ENCODE data around the gene EEF1A2.

Gene EEF1A2

DNA sequence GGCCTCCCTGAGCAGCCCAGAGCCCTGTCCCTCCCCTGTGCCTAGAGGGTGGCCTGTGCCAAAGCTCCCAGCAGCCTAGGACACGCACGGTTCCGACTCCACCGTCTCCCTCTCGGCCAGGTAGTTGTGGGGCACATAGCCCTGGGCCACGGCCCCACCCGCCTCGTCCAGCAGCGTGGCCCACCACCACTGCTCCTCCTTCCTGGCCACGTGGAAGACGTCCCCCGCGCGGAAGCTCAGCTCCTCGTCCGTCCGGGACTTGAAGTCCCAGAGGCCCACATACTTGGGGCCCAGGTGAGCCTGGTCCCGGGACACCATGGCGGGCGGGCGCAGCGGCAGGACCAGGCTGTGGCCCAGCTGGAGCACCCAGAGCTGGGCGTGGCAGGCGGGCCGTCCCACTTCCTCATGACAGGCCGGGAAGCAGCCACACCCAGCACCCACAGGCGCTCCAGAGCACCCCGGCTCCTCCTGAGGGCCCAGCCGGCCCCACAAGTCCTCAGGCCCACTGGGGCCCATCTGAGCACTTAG is 38.2 kb upstream of the EEF1A2 start, which contains the start of gene PTK6:
TSS of gene PTK6 (minus strand) at position 380 of the 528 bp plus-strand sequence. CDS start at position 318, 62 bp downstream.
- DNase-seq (ENCODE audit: low read depth, low spot score), result no peak

- DNase-seq (ENCODE audit: low read depth, low spot score), result no peak
Observed at GRCh38 chr20:63536241-63536977, 37.5 kb upstream of the EEF1A2 start.

GRCh38 chr20:63534831-63535651 is 36.2 kb upstream of the EEF1A2 start:
- no peak for DNase-seq (ENCODE audit: low read depth, low spot score)

- no peak for DNase-seq (ENCODE audit: low read depth, low spot score)
Observed at GRCh38 chr20:63534427-63534830, 35.5 kb upstream of the EEF1A2 start.

GRCh38 chr20:63533871-63534393 is 35.0 kb upstream of the EEF1A2 start:
- no peak for DNase-seq (ENCODE audit: low read depth, low spot score)

DNA sequence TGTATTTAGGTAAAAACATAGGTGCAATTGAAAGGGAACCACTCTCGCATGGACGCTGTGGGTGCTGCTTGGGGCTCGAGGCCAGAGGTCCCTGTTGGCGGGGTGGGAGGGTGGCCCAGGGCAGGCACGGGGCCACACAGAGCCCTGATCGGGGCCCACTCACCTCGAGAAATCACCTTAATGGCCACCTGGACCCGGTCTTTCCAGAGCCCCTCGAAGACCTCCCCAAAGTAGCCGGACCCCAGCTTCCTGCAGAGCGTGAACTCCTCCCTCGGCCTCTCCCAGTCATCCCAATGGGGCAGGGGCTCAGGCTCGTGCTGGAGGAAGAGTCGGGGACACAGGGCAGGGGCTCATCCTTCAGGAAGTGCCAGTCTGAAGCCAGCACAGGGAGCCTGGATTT is 34.5 kb upstream of the EEF1A2 start:
- DNase-seq (ENCODE audit: low read depth, low spot score), result no peak

DNA sequence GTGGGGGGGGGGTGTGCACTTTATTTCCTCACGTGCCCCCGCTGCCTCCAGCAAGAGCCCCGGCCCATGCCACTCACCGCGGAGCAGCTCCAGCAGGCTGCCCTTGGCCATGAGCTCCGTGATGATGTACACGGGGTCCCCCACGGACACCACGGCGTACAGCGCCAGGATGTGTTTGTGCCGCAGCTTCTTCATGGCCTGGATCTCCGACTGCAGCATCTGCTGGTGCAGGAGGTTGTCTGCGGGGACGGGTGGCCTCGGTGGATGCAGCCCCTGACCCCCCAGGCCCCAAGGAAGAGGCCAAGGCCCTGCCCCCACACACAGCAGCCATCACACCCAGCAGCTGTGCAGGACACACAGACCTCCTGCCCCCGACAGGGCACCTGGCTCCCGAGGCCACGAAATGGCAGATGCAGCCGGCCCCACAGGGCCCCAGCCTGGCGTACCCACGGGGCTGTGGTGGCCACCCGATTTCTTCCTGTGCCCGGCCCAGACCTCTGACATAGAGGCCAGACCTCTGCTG is 33.6 kb upstream of the EEF1A2 start:
- DNase-seq (ENCODE audit: low read depth, low spot score), result no peak

DNA sequence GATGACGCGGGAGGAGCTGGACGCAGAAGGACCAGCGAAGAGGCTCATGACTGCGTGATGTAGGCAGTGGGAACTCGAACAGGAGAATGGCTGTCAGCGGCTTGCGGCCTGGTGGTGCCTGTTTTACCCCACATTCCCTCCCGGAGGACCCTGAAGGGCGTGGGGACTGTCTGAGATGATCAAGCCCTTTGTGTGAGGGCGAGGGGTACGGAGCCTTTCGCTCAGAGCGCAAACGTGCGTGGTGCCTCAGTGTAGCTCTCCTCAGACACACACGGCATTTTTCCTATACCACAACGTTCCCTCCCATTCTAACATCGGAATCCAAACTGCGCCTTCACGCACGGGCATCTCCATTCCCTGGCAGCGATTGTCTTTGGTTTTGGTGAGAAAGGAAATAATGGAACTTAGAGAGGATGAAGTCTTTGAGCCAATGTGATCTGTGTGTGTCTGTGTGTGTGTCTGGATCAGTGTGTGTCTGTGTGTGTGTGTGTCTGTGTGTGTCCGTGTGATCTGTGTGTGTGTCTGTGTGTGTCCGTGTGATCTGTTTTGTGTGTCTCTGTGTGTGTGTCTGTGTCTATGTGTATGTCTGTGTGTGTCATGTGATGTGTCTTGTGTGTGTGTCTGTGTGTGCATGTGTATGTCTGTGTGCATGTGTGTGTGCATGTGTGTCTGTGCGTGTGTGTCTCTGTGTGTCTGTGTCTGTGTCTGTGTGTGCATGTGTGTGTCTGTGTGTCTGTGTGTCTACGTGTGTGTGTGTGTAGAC is 33.0 kb upstream of the EEF1A2 start:
- no peak for DNase-seq (ENCODE audit: low read depth, low spot score)

DNA sequence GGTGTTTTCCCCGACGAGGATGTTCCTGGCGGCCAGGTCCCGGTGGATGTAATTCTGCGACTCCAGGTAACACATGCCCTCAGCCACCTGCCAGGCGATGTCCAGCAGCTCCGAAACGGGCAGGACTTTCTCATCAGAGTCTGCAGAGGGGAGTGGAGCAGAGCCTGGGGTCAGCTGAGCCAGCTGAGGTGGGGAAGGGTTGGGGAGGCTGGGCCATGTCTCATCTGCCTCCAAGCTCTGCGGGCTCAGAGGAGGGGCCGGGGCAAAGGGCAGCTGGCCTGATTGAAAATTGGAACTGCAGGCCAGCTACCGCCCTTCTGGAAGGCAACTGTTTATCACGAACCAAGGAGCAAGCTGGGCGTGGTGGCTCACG is 31.9 kb upstream of the EEF1A2 start:
- DNase-seq (ENCODE audit: low read depth, low spot score), result no peak

GRCh38 chr20:63529861-63530787 is 31.2 kb upstream of the EEF1A2 start:
- DNase-seq (ENCODE audit: low read depth, low spot score), result no peak

GRCh38 chr20:63529180-63529860 is 30.4 kb upstream of the EEF1A2 start:
- DNase-seq (ENCODE audit: low read depth, low spot score), result no peak

DNA sequence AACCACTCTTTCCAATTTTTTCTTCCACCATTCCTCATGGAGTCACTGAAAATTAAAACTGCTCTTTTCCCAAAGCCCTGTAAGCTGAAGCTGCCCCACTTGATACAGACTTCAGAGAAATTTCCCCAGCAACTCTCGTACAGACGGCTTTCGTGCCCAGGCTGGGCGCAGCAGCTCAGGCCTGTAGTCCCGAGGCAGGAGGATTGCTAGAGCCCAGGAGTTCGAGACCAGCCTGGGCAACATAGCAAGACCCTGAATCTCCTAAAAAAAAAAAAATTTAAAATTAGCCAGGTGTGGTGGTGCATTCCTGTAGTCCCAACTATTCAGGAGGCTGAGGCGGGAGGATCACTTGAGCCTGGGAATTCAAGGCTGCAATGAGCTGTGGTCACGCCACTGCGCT is 28.3 kb upstream of the EEF1A2 start:
- DNase-seq (ENCODE audit: low read depth, low spot score), result no peak

DNA sequence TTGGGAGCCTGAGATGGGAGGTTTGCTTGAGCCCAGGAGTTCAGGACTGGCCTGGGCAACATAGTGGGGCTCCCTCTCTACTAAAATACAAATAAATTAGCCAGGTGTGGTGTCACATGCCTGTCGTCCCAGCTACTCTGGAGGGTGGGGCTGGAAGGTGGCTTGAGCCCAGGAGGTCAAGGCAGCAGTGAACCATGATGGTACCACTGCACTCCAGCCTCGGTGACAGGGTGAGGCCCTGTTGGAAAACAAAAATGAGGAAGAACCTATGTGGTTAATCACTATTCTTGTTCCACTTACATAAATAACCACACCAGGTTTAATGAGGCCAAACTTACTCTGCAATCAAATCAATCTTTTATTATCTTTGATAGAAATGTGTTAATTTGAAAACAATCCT is 27.1 kb upstream of the EEF1A2 start:
- no peak for DNase-seq (ENCODE audit: low read depth, low spot score)

GRCh38 chr20:63525185-63525584 is 26.3 kb upstream of the EEF1A2 start:
- DNase-seq (ENCODE audit: low read depth, low spot score), result no peak

- DNase-seq (ENCODE audit: low read depth, low spot score), result no peak
Observed at GRCh38 chr20:63522981-63523611, 24.2 kb upstream of the EEF1A2 start.

DNA sequence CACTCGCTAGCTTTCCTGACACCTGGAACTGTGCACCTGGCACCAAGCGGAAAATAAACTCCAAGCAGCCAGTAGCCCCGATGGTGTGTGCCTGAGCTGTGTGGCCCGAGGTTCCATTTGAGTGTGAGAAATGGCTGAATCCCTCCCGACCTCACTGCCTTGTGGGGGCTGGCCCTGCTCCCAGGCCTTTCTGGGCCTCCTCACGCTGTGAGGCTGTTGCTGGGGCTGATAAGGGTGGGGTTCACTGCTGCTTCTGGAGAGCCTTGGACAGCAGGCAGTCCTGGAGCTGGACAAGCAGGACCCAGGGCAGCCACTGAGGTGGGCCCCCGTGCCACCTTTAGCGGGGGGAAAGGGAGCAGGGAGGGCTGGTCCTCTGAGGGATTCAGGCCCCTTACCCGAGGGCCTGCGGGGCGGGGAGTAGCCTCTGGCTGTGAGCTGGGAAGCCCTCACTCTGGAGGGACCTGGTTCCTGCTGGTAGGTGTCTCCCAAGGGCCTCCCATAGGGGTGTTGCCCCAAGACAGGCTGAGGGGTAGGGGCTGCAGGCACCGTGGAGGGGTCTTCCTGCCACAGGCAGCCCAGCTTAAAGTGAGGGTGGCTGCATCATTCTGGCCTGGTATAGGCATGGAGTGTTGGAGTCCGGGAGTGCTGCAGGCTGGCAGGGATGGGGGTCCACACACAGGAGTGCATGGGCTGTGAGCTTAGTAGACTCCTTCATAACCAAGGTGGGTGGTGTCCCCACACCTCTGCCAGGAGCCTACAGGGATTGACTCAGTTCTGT is 23.4 kb upstream of the EEF1A2 start:
- DNase-seq (ENCODE audit: low read depth, low spot score), result peak; percentile 30

GRCh38 chr20:63521602-63522001 is 22.7 kb upstream of the EEF1A2 start:
- peak; percentile 42 for DNase-seq (ENCODE audit: low read depth, low spot score)

GRCh38 chr20:63520934-63521601 is 22.2 kb upstream of the EEF1A2 start:
- DNase-seq (ENCODE audit: low read depth, low spot score), result peak; percentile 88
